ENCODE data around the gene LRRIQ1. TPM values are rescaled to one million over a fixed set of nuclear protein-coding genes. Genes with fewer than 3 reads are reported as not detected.

The LRRIQ1 gene
- total RNA-seq, 1 donor from 2014 or later, result 0.22 TPM

GRCh38 chr12:85076688-85077430 lies 40.7 kb downstream of the LRRIQ1 start:
- no peak for DNase-seq
- peak; percentile 44 for TF ChIP-seq CTCF (IDR thresholded peaks at IDR 0.05; ENCODE audit: borderline replicate concordance)
- intact Hi-C loops (cut with micrococcal nuclease), result no loop called here
- no peaks in the 10 kb centered on the region for H3K27me3 ChIP-seq (ENCODE audit: low read depth)
- no peak overlapping the region for H3K4me3 ChIP-seq
- no peaks in the 10 kb centered on the region for H3K4me1 ChIP-seq
- H3K9me3 ChIP-seq (replicated peaks), result no peaks in the 10 kb centered on the region
- H3K27ac ChIP-seq (replicated peaks), result no peak overlapping the region
- no peaks in the 10 kb centered on the region for H3K36me3 ChIP-seq

- Histone ChIP-seq H3K9me3 (replicated peaks) (no peaks in the 10 kb centered on the region), H3K4me3 (no peak overlapping the region), H3K36me3 (no peaks in the 10 kb centered on the region), H3K4me1 (no peaks in the 10 kb centered on the region), H3K27ac (replicated peaks) (no peak overlapping the region), H3K27me3 (ENCODE audit: low read depth) (no peaks in the 10 kb centered on the region)
- intact Hi-C loops (cut with micrococcal nuclease), result no loop called here
- no peak for TF ChIP-seq CTCF (IDR thresholded peaks at IDR 0.05; ENCODE audit: borderline replicate concordance)
- DNase-seq, result no peak
These were observed 48.9 kb downstream of the LRRIQ1 start for GRCh38 chr12:85085066-85085465.

- no peak for TF ChIP-seq CTCF (IDR thresholded peaks at IDR 0.05; ENCODE audit: borderline replicate concordance)
- intact Hi-C loops (cut with micrococcal nuclease), result no loop called here
- no peaks in the 10 kb centered on the region for H3K4me1 ChIP-seq
- no peaks in the 10 kb centered on the region for H3K9me3 ChIP-seq (replicated peaks)
- no peak overlapping the region for H3K27ac ChIP-seq (replicated peaks)
- H3K27me3 ChIP-seq (ENCODE audit: low read depth), result no peaks in the 10 kb centered on the region
- H3K4me3 ChIP-seq, result no peak overlapping the region
- no peak for DNase-seq
- no peaks in the 10 kb centered on the region for H3K36me3 ChIP-seq
These were observed 53.6 kb downstream of the LRRIQ1 start for GRCh38 chr12:85089792-85090191.

- H3K27ac ChIP-seq (replicated peaks), result no peak overlapping the region
- no peaks in the 10 kb centered on the region for H3K36me3 ChIP-seq
- no peaks in the 10 kb centered on the region for H3K27me3 ChIP-seq (ENCODE audit: low read depth)
- DNase-seq, result no peak
- intact Hi-C loops (cut with micrococcal nuclease), result no loop called here
- no peaks in the 10 kb centered on the region for H3K4me1 ChIP-seq
- H3K4me3 ChIP-seq, result no peak overlapping the region
- no peaks in the 10 kb centered on the region for H3K9me3 ChIP-seq (replicated peaks)
- TF ChIP-seq CTCF (IDR thresholded peaks at IDR 0.05; ENCODE audit: borderline replicate concordance), result no peak
These were observed 56.7 kb downstream of the LRRIQ1 start for GRCh38 chr12:85092814-85093370.

GRCh38 chr12:85095501-85095900 lies 59.4 kb downstream of the LRRIQ1 start:
- no peaks in the 10 kb centered on the region for H3K4me1 ChIP-seq
- no peaks in the 10 kb centered on the region for H3K36me3 ChIP-seq
- no peaks in the 10 kb centered on the region for H3K27me3 ChIP-seq (ENCODE audit: low read depth)
- TF ChIP-seq CTCF (IDR thresholded peaks at IDR 0.05; ENCODE audit: borderline replicate concordance), result no peak
- H3K4me3 ChIP-seq, result no peak overlapping the region
- DNase-seq, result no peak
- H3K9me3 ChIP-seq (replicated peaks), result no peaks in the 10 kb centered on the region
- no peak overlapping the region for H3K27ac ChIP-seq (replicated peaks)
- intact Hi-C loops (cut with micrococcal nuclease), result no loop called here
